H1 (cell line): ENCODE measurements around the gene MEN1. TPM values are rescaled to one million over a fixed set of nuclear protein-coding genes. Genes with fewer than 3 reads are reported as not detected.

Source experiments
- CTCF ChIA-PET: fragments of 300-600 bp; sonication (Branson Sonifier 250); formaldehyde crosslinking; loops from one replicate; lab custom pipeline; 2021; ENCODE audit not compliant: partially characterized antibody; lab: Charles Lee
- POLR2A ChIA-PET: fragments of 300-600 bp; sonication (Branson Sonifier 250); formaldehyde crosslinking; loops from one replicate; lab custom pipeline; 2021; ENCODE audit warnings: inconsistent platforms; ENCODE audit not compliant: partially characterized antibody; lab: Charles Lee
- DNase-seq, 2 experiments: peaks; one replicate each; pipeline versions ENCODE4 v3.0.0 to v3.0.0-alpha.2; 2010 to 2022; ENCODE audit warnings: low spot score in 2 of 2, low read depth in 1 of 2, mixed read lengths in 1 of 2
- FAIRE-seq: peaks from 2 replicates; lab custom pipeline; 2011; peaks lifted over from hg19 to GRCh38; lab: Jason Lieb, UNC
- H2AFZ ChIP-seq: 2 replicates; pipeline ENCODE4 v1.8.1; 2012; ENCODE audit warnings: low read length, inconsistent platforms
- H2AK5ac ChIP-seq: 2 replicates; pipeline ENCODE4 v1.6.1; 2013; ENCODE audit warnings: low read depth, low read length
- H2BK120ac ChIP-seq: replicated peaks from 2 replicates; pipeline ENCODE3; 2013; ENCODE audit warnings: low read depth, low read length, inconsistent platforms
- H2BK12ac ChIP-seq: 2 replicates; pipeline ENCODE4 v1.6.1; 2013; ENCODE audit warnings: low read depth, low read length
- H2BK15ac ChIP-seq: 2 replicates; pipeline ENCODE4 v1.6.1; 2013; ENCODE audit warnings: low read length
- H2BK20ac ChIP-seq: 2 replicates; pipeline ENCODE4 v1.6.1; 2013; ENCODE audit warnings: low read length
- H2BK5ac ChIP-seq: 2 replicates; pipeline ENCODE4 v1.6.1; 2013; ENCODE audit warnings: low read depth, low read length
- H3K14ac ChIP-seq: 2 replicates; pipeline ENCODE4 v1.6.1; 2013; ENCODE audit warnings: inconsistent platforms; ENCODE audit not compliant: insufficient read length
- H3K18ac ChIP-seq: 2 replicates; pipeline ENCODE4 v1.6.1; 2013; ENCODE audit warnings: low read length; ENCODE audit errors: extremely low read depth
- H3K23ac ChIP-seq: 2 replicates; pipeline ENCODE4 v1.6.1; 2013; ENCODE audit warnings: inconsistent platforms; ENCODE audit not compliant: insufficient read length
- H3K23me2 ChIP-seq: 2 replicates; pipeline ENCODE4 v1.6.1; 2013; ENCODE audit warnings: low read depth, low read length
- H3K27ac ChIP-seq: 2 replicates; pipeline ENCODE4 v1.6.1; 2011; ENCODE audit warnings: low read depth, low read length, inconsistent platforms
- H3K27me3 ChIP-seq, 4 experiments: replicated peaks in 1 of 4; 1 replicate in 1 of 4; 2 replicates in 3 of 4; pipeline versions ENCODE4 v1.6.1 to v1.8.1; 2011 to 2013; ENCODE audit warnings: low read length in 3 of 4, mild to moderate bottlenecking in 3 of 4, inconsistent platforms in 2 of 4, mixed read lengths in 2 of 4, moderate library complexity in 1 of 4; ENCODE audit not compliant: control insufficient read depth in 3 of 4, insufficient read depth in 3 of 4; ENCODE audit errors: extremely low read depth in 1 of 4
- H3K36me3 ChIP-seq, 4 experiments: 2 replicates each; pipeline versions ENCODE4 v1.6.1 to v1.8.1; 2011 to 2013; ENCODE audit warnings: mild to moderate bottlenecking in 4 of 4, low read length in 3 of 4, moderate library complexity in 2 of 4, control low read depth in 1 of 4, inconsistent platforms in 1 of 4; ENCODE audit not compliant: insufficient read depth in 4 of 4, control insufficient read depth in 2 of 4
- H3K4ac ChIP-seq: replicated peaks from 2 replicates; pipeline ENCODE3; 2013; ENCODE audit warnings: low read length, low read depth, mixed read lengths, inconsistent platforms; ENCODE audit not compliant: insufficient read length
- H3K4me1 ChIP-seq, 4 experiments: replicated peaks in 1 of 4; 1 replicate in 1 of 4; 2 replicates in 3 of 4; pipeline versions ENCODE4 v1.6.1 to v1.8.1; 2011 to 2013; ENCODE audit warnings: low read length in 3 of 4, inconsistent platforms in 2 of 4, mixed read lengths in 1 of 4; ENCODE audit not compliant: insufficient read depth in 4 of 4, control insufficient read depth in 3 of 4
- H3K4me2 ChIP-seq, 2 experiments: 2 replicates each; pipeline versions ENCODE4 v1.6.1 to v1.8.1; 2011 to 2013; ENCODE audit warnings: low read depth in 2 of 2, low read length in 2 of 2, control low read depth in 1 of 2, inconsistent platforms in 1 of 2, mild to moderate bottlenecking in 1 of 2; ENCODE audit not compliant: insufficient read depth in 1 of 2
- H3K4me3 ChIP-seq, 4 experiments: fragments of 200-600, 300-600 bp in 1 of 4; sonication (generic), shearing (Covaris generic), sonication (Bioruptor Twin) in 1 of 4; 2 replicates each; pipeline versions ENCODE4 v1.5.1 to v1.8.1; 2011 to 2016; ENCODE audit warnings: low read length in 4 of 4, low read depth in 3 of 4, control low read depth in 2 of 4, inconsistent platforms in 2 of 4, mild to moderate bottlenecking in 2 of 4, mixed read lengths in 1 of 4, moderate library complexity in 1 of 4; ENCODE audit not compliant: insufficient read depth in 2 of 4; ENCODE audit errors: extremely low read depth in 1 of 4
- H3K56ac ChIP-seq: replicated peaks from 2 replicates; pipeline ENCODE3; 2013; ENCODE audit warnings: low read depth, mild to moderate bottlenecking, mixed read lengths, low read length, inconsistent platforms; ENCODE audit not compliant: insufficient read length
- H3K79me1 ChIP-seq: 2 replicates; pipeline ENCODE4 v1.6.1; 2013; ENCODE audit warnings: low read depth, low read length, control low read depth
- H3K79me2 ChIP-seq, 2 experiments: 2 replicates each; pipeline versions ENCODE4 v1.6.1 to v1.8.1; 2012 to 2013; ENCODE audit warnings: low read length in 2 of 2, mild to moderate bottlenecking in 2 of 2, inconsistent platforms in 1 of 2; ENCODE audit not compliant: insufficient read depth in 2 of 2, control insufficient read depth in 1 of 2
- H3K9ac ChIP-seq, 4 experiments: replicated peaks in 1 of 4; 1 replicate in 1 of 4; 2 replicates in 3 of 4; pipeline versions ENCODE4 v1.6.1 to v1.8.1; 2011 to 2013; ENCODE audit warnings: low read depth in 3 of 4, low read length in 3 of 4, control low read depth in 2 of 4, mild to moderate bottlenecking in 2 of 4, moderate library complexity in 2 of 4, inconsistent platforms in 1 of 4; ENCODE audit errors: extremely low read depth in 1 of 4
- H3K9me3 ChIP-seq, 2 experiments: 2 replicates each; pipeline versions ENCODE4 v1.6.1 to v1.8.1; 2012 to 2013; ENCODE audit warnings: mild to moderate bottlenecking in 2 of 2, moderate library complexity in 2 of 2, control low read depth in 1 of 2, inconsistent platforms in 1 of 2, low read depth in 1 of 2, low read length in 1 of 2, mixed read lengths in 1 of 2; ENCODE audit not compliant: insufficient read depth in 2 of 2
- H4K20me1 ChIP-seq, 2 experiments: replicated peaks in 1 of 2; 2 replicates each; pipeline versions ENCODE3 to v1.8.1; 2011 to 2013; ENCODE audit warnings: inconsistent platforms in 2 of 2, low read length in 2 of 2, mild to moderate bottlenecking in 1 of 2; ENCODE audit not compliant: insufficient read depth in 2 of 2, control insufficient read depth in 1 of 2
- H4K5ac ChIP-seq: 2 replicates; pipeline ENCODE4 v1.6.1; 2013; ENCODE audit warnings: low read length, low read depth, mixed read lengths, inconsistent platforms; ENCODE audit not compliant: insufficient read length
- H4K8ac ChIP-seq: 2 replicates; pipeline ENCODE4 v1.8.0; 2013; ENCODE audit warnings: mild to moderate bottlenecking, moderate library complexity, low read length, inconsistent platforms; ENCODE audit not compliant: insufficient read depth; ENCODE audit errors: extremely low read depth
- H4K91ac ChIP-seq: replicated peaks from 2 replicates; pipeline ENCODE3; 2013; ENCODE audit warnings: low read length, mixed read lengths, inconsistent platforms; ENCODE audit not compliant: insufficient read length
- ASH2L ChIP-seq: fragments of 200-600, 300-600 bp; sonication (generic); IDR thresholded peaks from one replicate; pipeline ENCODE4 v1.7.1; 2017; ENCODE audit warnings: low read length
- PHF8 ChIP-seq: fragments of 200-600 bp; sonication (generic); conservative IDR thresholded peaks from 2 replicates; pipeline ENCODE4 v1.7.1; 2012; ENCODE audit warnings: low read depth, mild to moderate bottlenecking, inconsistent platforms, low read length, moderate library complexity
- RAD21 ChIP-seq, 2 experiments: IDR thresholded peaks in 1 of 2; conservative IDR thresholded peaks in 1 of 2; 2 replicates each; pipeline ENCODE4 v1.6.1; 2011; ENCODE audit warnings: low read depth in 2 of 2, low read length in 2 of 2, improper control_type of control experiment in 1 of 2, inconsistent platforms in 1 of 2, mild to moderate bottlenecking in 1 of 2, moderate library complexity in 1 of 2
- YY1 ChIP-seq: IDR thresholded peaks from 2 replicates; pipeline ENCODE4 v1.6.1; 2011; ENCODE audit warnings: low read depth, mild to moderate bottlenecking, low read length
- WGBS, 2 experiments: shearing (Covaris generic) in 1 of 2; methylation state at CpG; one replicate each; pipeline versions ENCODE4 v1.1.6 to v1.1.7; 2013 to 2015; ENCODE audit warnings: low lambda C conversion rate in 2 of 2, mixed read lengths in 2 of 2, inconsistent platforms in 1 of 2, low coverage in 1 of 2, missing lambda C conversion rate in 1 of 2; ENCODE audit not compliant: insufficient replicate concordance in 2 of 2, insufficient coverage in 1 of 2, insufficient read length in 1 of 2; ENCODE audit errors: extremely low coverage in 1 of 2, missing lambda C conversion rate in 1 of 2; 5-methylcytosine and 5-hydroxymethylcytosine counted together
- polyA plus RNA-seq, 7 experiments: library from polyadenylated mRNA; depleted of rRNA in 3 of 7; stranded (reverse) in 5 of 7; unstranded in 2 of 7; fragments of >200 nt in 5 of 7; fragments of 200-250 nt in 2 of 7; gene quantifications; 1 replicate in 5 of 7; 2 replicates in 1 of 7; 4 replicates in 1 of 7; pipeline versions ENCODE4 v1.2.1 to v1.2.3, GENCODE V29; 2011 to 2013; ENCODE audit warnings: missing spikeins in 2 of 7, mixed read lengths in 2 of 7
- total RNA-seq: library from RNA; stranded (reverse); fragmentation: NEBNext Ultra II Directional; extraction: Animal tissue kit (Norgen Biotek cat#: 25700); gene quantifications from 2 replicates; pipeline ENCODE4 v1.2.1, GENCODE V29; 2021
- TF ChIP-seq, protein P1 (sequence below): IDR thresholded peaks from 2 replicates; pipeline ENCODE4 v1.6.1; 2012; ENCODE audit warnings: inconsistent platforms
- TF ChIP-seq, protein P2 (sequence below), 3 experiments: IDR thresholded peaks; 1 replicate in 2 of 3; 2 replicates in 1 of 3; pipeline versions ENCODE4 v1.5.1 to v1.6.1; 2011; ENCODE audit warnings: low read length in 3 of 3, mild to moderate bottlenecking in 3 of 3, inconsistent platforms in 2 of 3, low read depth in 1 of 3, moderate library complexity in 1 of 3; ENCODE audit not compliant: insufficient read depth in 1 of 3; ENCODE audit errors: control extremely low read depth in 1 of 3

MEN1 gene
- total and polyA plus RNA-seq, 2 of the 8 experiments (the other 6 are each of a cell fraction or from before 2014, with no cell fraction given) = 47.2 to 56.3 TPM

DNA sequence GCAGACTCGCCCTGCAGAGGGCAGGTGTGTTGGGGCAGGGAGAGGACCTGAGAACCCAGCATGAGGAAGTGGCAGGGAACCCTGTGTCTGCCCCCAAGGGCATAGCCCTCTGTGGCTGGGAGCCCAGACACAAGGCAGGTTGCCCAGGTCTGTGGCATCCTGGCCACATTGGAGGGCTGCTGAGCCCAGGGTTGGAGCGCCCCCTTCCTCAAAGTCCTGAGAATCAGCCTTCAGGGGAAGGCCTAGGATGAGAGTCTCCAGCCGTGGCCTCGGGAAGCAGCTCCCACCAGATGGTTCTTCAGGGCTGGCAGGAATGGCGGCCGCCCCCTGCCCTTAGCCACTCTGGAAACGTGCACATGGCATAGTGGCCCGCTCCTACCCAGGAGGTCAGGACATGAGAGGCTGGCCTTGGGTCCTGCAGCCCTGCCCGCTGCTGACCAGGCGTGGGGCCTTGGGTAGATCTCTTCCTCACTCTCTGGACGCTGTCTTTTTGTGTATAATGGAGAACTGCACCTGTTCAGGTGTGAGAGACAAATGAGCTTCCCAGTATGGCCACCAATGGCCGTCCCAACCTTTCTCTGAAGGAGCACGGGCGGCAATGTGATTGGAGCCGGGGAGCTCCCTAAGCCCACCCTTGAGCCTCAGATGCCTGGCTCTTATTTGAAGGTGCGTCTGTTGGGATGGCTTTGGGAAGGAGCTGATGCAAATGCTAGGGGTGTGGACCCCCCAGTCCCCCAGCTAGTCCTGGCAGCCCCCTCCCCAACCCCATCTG is 38.7 kb upstream of the MEN1 start:
- ChIA-PET POLR2A (interaction anchor here (0.6 to 25.7 kb wide), 10 partner anchors 15 to 633 kb away, joined by 3 to 408 read pairs (median 4); partner anchors contain the start of genes ARL2, BATF2 and EHD1), CTCF (interaction anchor here (0.7 to 32.3 kb wide), 51 partner anchors 10 to 1433 kb away, joined by 3 to 1058 read pairs (median 5); partner anchors contain the start of genes ARL2, ATG2A, BATF2 and CDC42EP2)
- Histone ChIP-seq H3K79me1 (no peaks in the 10 kb centered on the region; the same call in 1 of the 2 replicates), H3K27ac (no peak overlapping the region), H2BK5ac (peak overlapping the region; percentile 75), H3K4me2 (no peak overlapping the region), H2BK12ac (peak overlapping the region; percentile 68; the same call in 1 of the 2 replicates), H3K9ac (no peak overlapping the region), H3K23ac (no peak overlapping the region), H4K20me1 (peaks cover 0 to 2% of the 10 kb centered on the region in 2 experiments), H3K14ac (no peak overlapping the region), H3K4me1 (peaks cover 0 to 19% (median 5%) of the 10 kb centered on the region in 4 experiments; a peak in 6 of 7 replicates), H3K18ac (peak overlapping the region; percentile 78), H2BK20ac (no peak overlapping the region), H3K9me3 (no peaks in the 10 kb centered on the region), H3K23me2 (peaks cover 1% of the 10 kb centered on the region), H2BK120ac (no peak overlapping the region), H3K36me3 (no peaks in the 10 kb centered on the region), H2AK5ac (peak overlapping the region; percentile 6; the same call in 1 of the 2 replicates), H4K91ac (no peak overlapping the region), H4K8ac (peak overlapping the region; percentile 62), H3K4ac (peak overlapping the region; percentile 88), H3K56ac (no peak overlapping the region), H3K4me3 (no peak overlapping the region), H4K5ac (no peak overlapping the region), H2AFZ (no peak overlapping the region; the same call in 1 of the 2 replicates), H2BK15ac (peak overlapping the region; percentile 81; the same call in 1 of the 2 replicates), H3K79me2 (peaks cover 0 to under 1% of the 10 kb centered on the region in 2 experiments; a peak in 1 of 4 replicates), H3K27me3 (no peaks in the 10 kb centered on the region)
- FAIRE-seq (no peak), DNase-seq (peak in 1 of 2 experiments; percentile 75)
- 65% methylated on average over 16 of the region's 16 CpGs; no CpG with 5 or more reads in 1 of the 2 experiments for WGBS, 2 experiments
- TF ChIP-seq RAD21 (IDR thresholded peaks at IDR 0.05 in 1 of 2, conservative IDR thresholded peaks at IDR 0.05 in 1 of 2; ENCODE audit: low read depth in 2 of 2, low read length in 2 of 2) = peak; percentile 49 to 69
- TF ChIP-seq, protein P1, sequence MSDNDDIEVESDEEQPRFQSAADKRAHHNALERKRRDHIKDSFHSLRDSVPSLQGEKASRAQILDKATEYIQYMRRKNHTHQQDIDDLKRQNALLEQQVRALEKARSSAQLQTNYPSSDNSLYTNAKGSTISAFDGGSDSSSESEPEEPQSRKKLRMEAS = peak; percentile 25
- TF ChIP-seq ASH2L = peak; percentile 32
- TF ChIP-seq, protein P2, sequence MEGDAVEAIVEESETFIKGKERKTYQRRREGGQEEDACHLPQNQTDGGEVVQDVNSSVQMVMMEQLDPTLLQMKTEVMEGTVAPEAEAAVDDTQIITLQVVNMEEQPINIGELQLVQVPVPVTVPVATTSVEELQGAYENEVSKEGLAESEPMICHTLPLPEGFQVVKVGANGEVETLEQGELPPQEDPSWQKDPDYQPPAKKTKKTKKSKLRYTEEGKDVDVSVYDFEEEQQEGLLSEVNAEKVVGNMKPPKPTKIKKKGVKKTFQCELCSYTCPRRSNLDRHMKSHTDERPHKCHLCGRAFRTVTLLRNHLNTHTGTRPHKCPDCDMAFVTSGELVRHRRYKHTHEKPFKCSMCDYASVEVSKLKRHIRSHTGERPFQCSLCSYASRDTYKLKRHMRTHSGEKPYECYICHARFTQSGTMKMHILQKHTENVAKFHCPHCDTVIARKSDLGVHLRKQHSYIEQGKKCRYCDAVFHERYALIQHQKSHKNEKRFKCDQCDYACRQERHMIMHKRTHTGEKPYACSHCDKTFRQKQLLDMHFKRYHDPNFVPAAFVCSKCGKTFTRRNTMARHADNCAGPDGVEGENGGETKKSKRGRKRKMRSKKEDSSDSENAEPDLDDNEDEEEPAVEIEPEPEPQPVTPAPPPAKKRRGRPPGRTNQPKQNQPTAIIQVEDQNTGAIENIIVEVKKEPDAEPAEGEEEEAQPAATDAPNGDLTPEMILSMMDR (IDR thresholded peaks at IDR 0.05; ENCODE audit: control extremely low read depth in 1 of 3, insufficient read depth in 1 of 3, low read depth in 1 of 3, low read length in 3 of 3) = peak in 2 of 3 experiments; percentile 72 to 81; a peak in 3 of 4 replicates
- 0 out of 2 replicates have a peak, but pooled peaks have one; percentile 15 for TF ChIP-seq PHF8
- TF ChIP-seq YY1 = peak; percentile 54; the same call in 1 of the 2 replicates
